Activated naive CD4-positive, alpha-beta T cell treated with anti-CD3 and anti-CD28 coated beads, Interleukin-2, amount 50 U/mL, for 72 hours (primary cell): ENCODE results near the gene SNTB2. TPM values are rescaled to one million over a fixed set of nuclear protein-coding genes. Genes with fewer than 3 reads are reported as not detected.
"Not testable (repeated sequence)": the region's sequence is repeated elsewhere in the genome, so short reads cannot be mapped to it uniquely, and the experiment has no call there.

Source experiments
- ATAC-seq, 2 donors: fragments of 150-1000 bp; cut with Tn5 transposase; 2 replicates each; pipeline ENCODE4 v1.10.0; 2021; ENCODE audit warnings: mild to moderate bottlenecking in 2 of 2, moderate library complexity in 2 of 2
- DNase-seq, 2 donors: peaks; one replicate each; pipeline ENCODE4 v3.0.0; 2021 to 2022; ENCODE audit warnings: low spot score in 2 of 2
- H3K27ac Mint-ChIP-seq, 2 donors: one replicate each; pipeline ENCODE4 v1.8.0; 2022; ENCODE audit warnings: mild to moderate bottlenecking in 2 of 2, mixed read lengths in 2 of 2
- H3K36me3 Mint-ChIP-seq, 2 donors: one replicate each; pipeline ENCODE4 v1.8.0; 2022; ENCODE audit warnings: mixed read lengths in 2 of 2
- H3K9me3 Mint-ChIP-seq, 2 donors: one replicate each; pipeline ENCODE4 v1.8.0; 2022; ENCODE audit warnings: mixed read lengths in 2 of 2
- total RNA-seq, 2 donors: library from RNA; stranded (reverse); gene quantifications; one replicate each; pipeline ENCODE4 v1.2.3, GENCODE V29; 2022

The SNTB2 gene
- total RNA-seq, 2 donors from 2014 or later, result 12.7 to 21.2 TPM

DNA sequence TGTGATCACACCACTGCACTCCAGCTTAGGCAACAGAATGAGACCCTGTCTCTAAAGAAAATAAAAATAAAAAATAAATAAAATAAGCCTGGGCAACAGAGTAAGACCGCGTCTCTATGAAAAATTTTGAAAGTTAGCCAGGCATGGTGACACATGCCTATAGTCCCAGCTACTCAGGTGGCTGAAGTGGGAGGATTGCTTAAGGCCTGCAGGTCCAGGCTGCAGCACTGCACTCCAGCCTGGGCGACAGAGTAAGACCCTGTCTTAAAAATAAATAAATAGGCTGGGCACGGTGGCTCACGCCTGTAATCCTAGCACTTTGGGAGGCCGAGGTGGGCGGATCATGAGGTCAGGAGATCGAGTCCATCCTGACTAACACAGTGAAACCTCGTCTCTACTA lies 104.7 kb downstream of the SNTB2 start:
- not testable (repeated sequence) for DNase-seq, H3K9me3 Mint-ChIP-seq, ATAC-seq, H3K36me3 Mint-ChIP-seq, H3K27ac Mint-ChIP-seq

- peak; percentile 22 to 78 for ATAC-seq
- Mint-ChIP-seq H3K27ac (no peak overlapping the region), H3K9me3 (no peaks in the 10 kb centered on the region), H3K36me3 (no peaks in the 10 kb centered on the region)
- DNase-seq, result no peak
Observed at GRCh38 chr16:69293401-69293800, 106.4 kb downstream of the SNTB2 start.

DNA sequence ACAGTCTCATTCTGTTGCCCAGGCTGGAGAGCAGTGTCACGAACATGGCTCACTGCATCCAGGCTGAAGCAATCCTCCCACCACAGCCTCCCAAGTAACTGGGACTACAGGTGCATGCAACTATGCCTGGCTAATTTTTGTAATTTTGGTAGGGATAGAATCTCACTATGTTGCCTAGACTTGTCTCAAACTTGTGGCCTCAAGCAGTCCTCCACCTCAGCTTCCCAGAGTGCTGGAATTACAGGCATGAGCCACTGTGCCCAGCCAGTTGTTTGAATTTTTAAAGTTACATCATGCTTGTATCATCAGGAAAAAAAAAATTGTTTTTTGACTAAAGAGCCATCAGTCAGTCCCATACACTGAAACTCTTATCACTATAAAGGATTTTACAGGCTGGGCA lies 107.1 kb downstream of the SNTB2 start:
- no peak overlapping the region for H3K27ac Mint-ChIP-seq
- H3K36me3 Mint-ChIP-seq, result no peaks in the 10 kb centered on the region
- DNase-seq (no peak), ATAC-seq (no peak)
- H3K9me3 Mint-ChIP-seq, result no peaks in the 10 kb centered on the region

DNA sequence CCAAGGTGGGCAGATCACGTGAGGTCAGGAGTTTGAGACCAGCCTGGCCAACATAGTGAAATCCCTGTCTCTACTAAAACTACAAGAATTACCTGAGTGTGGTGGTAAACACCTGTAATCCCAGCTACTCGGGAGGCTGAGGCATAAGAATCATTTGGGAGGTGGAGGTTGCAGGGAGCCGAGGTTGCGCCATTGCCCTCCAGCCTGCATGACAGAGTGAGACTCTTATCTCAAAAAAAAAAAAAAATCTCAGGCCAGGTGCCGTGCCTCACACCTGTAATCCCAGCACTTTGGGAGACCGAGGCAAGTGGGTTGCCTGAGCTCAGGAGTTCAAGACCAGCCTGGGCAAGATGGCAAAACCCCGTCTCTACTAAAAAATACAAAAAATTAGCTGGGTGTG lies 109.8 kb downstream of the SNTB2 start:
- DNase-seq, ATAC-seq, H3K36me3 Mint-ChIP-seq, H3K27ac Mint-ChIP-seq, H3K9me3 Mint-ChIP-seq: not testable (repeated sequence)

- H3K27ac Mint-ChIP-seq, result no peak overlapping the region
Observed at GRCh38 chr16:69298261-69298660, 111.3 kb downstream of the SNTB2 start.

DNA sequence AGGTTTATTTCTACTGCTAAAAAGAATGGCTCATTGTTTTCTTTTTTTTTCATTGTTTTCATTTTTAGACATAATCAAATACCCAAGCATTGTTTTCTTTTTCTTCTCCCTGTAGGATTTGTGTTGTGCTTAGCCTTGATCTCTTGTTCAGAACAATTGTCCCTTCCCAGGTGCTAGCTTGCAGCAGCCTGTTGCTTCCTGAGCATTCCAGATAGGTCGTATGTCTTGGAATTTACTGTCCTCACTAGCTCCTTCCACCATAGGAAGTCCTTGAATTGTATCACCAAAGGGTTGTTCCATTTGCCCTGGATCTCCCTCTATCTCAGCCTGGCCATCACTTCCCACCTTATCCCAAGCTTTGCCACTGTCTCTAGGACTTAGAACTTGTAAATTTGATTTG lies 114.2 kb downstream of the SNTB2 start:
- ATAC-seq, result no peak
- no peak overlapping the region for H3K27ac Mint-ChIP-seq
- H3K9me3 Mint-ChIP-seq, result no peaks in the 10 kb centered on the region
- no peaks in the 10 kb centered on the region for H3K36me3 Mint-ChIP-seq
- no peak for DNase-seq

More at GRCh38 chr16:69298261-69298660, 111.3 kb downstream of the SNTB2 start:
- no peaks in the 10 kb centered on the region for H3K9me3 Mint-ChIP-seq
- no peak for DNase-seq
- H3K36me3 Mint-ChIP-seq, result no peaks in the 10 kb centered on the region
- ATAC-seq, result no peak

GRCh38 chr16:69301861-69302260 lies 114.9 kb downstream of the SNTB2 start:
- H3K27ac Mint-ChIP-seq, result no peak overlapping the region
- no peak for DNase-seq
- no peaks in the 10 kb centered on the region for H3K9me3 Mint-ChIP-seq
- no peaks in the 10 kb centered on the region for H3K36me3 Mint-ChIP-seq
- no peak for ATAC-seq

DNA sequence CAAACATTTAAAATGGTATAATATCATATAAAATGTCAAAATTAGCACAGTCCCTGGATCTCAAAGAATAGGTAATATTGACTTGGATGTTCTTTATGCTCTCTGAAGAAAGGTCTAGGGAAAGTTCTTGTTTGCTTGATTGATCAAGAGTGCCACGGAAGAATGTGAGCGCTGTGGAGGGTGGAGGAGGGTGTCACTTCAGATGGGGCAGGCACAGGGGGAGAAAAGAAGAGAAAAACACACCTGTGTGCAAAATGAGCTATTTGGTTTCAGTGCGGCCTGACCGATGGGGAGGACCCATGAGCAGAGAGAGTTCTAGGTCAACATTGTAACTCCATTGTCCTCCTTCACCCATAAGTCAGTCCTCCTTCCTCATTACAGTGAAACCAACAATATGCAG lies 115.3 kb downstream of the SNTB2 start:
- no peak for ATAC-seq
- H3K27ac Mint-ChIP-seq, result no peak overlapping the region
- H3K36me3 Mint-ChIP-seq, result no peaks in the 10 kb centered on the region
- H3K9me3 Mint-ChIP-seq, result no peaks in the 10 kb centered on the region
- DNase-seq, result no peak

- DNase-seq, result no peak
- Mint-ChIP-seq H3K36me3 (no peaks in the 10 kb centered on the region), H3K27ac (no peak overlapping the region), H3K9me3 (no peaks in the 10 kb centered on the region)
- no peak for ATAC-seq
Observed at GRCh38 chr16:69306031-69306430, 119.1 kb downstream of the SNTB2 start.

DNA sequence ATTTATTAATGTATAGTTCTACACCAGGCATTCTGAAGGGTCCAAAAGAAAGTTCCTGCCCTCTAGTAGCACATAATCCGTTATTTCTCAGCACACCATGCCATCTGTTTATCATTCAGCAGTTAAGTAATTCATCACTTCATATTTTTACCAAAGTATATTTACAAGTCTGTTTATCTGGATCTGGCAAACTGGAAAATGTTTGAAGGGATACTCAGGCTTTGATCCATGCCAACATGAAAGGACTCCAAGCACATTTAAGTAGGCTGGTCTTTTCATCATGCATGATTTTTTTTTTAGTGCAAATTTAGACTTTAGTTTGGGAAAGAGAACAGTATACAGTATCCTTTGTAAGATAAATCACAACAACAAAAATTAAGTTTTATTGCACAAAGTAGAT lies 120.1 kb downstream of the SNTB2 start:
- ATAC-seq (no peak), DNase-seq (no peak)
- H3K9me3 Mint-ChIP-seq, result no peaks in the 10 kb centered on the region

GRCh38 chr16:69307856-69308255 lies 120.9 kb downstream of the SNTB2 start:
- Mint-ChIP-seq H3K9me3 (no peaks in the 10 kb centered on the region), H3K36me3 (peaks cover 7% of the 10 kb centered on the region in 2 donors), H3K27ac (no peak overlapping the region)
- no peak for DNase-seq
- ATAC-seq, result no peak

More for the DNA sequence above, 120.1 kb downstream of the SNTB2 start:
- peaks cover 5 to 6% of the 10 kb centered on the region in 2 donors for H3K36me3 Mint-ChIP-seq
- no peak overlapping the region for H3K27ac Mint-ChIP-seq

DNA sequence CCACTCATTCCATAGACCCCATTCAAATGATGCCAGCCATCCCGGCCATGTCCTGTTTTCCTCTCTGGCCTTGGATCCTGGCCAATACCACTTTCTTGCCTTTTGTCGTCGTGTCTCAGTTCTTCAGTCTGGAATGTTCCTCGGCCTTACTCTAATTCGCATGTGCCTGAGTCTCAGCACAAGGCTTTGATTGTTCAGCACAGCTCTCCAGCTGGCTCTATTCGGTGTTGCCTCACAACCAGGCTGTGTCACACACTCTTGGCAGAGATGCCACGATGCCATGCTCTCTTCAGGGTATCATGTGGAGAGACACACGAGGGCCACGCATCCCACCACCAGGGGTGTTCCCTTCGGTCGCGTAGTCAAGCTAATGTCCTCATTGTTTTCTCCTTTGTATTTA lies 122.4 kb downstream of the SNTB2 start:
- H3K27ac Mint-ChIP-seq, result no peak overlapping the region
- no peaks in the 10 kb centered on the region for H3K9me3 Mint-ChIP-seq
- DNase-seq, result peak in 1 of 2 donors; percentile 44
- ATAC-seq, result no peak
- peaks cover 7% of the 10 kb centered on the region in 2 donors for H3K36me3 Mint-ChIP-seq

GRCh38 chr16:69310653-69311532 lies 123.9 kb downstream of the SNTB2 start, which contains the start of gene VPS4A:
TSS of gene VPS4A (plus strand) at chr16:69311350. CDS start at chr16:69311512, 162 bp downstream.
- Mint-ChIP-seq H3K27ac (peak within 1 kb of the TSS; percentile 91 to 100), H3K36me3 (peaks cover 7% of the 10 kb centered on the region in 2 donors), H3K9me3 (no peaks in the 10 kb centered on the region)
- ATAC-seq, result peak; percentile 95 to 96
- DNase-seq, result peak; percentile 97 to 100

- Mint-ChIP-seq H3K36me3 (peaks cover 7% of the 10 kb centered on the region in 2 donors), H3K27ac (peak overlapping the region; percentile 91 to 100), H3K9me3 (no peaks in the 10 kb centered on the region)
- peak in 1 of 2 donors; percentile 57 for DNase-seq
- ATAC-seq, result peak; percentile 56 to 65
Observed at GRCh38 chr16:69311533-69312387, 124.8 kb downstream of the SNTB2 start.

DNA sequence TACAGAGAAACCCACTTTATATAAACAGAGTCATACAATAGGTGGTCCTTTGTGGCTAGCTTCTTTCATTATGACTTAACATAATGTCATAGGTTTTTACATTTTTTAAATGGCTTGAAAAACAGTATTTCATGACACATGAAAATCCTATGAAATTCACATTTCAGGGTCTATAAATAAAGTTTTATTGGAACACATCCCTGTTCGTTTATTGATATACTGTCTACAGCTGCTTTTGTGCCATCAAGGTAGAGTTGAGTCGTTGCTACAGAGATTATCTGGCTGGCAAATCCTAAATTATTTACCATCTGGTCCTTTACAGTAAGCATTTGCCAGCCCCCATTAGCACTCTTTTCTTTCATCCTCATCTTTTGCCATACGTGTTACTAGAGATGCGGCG lies 126.5 kb downstream of the SNTB2 start:
- DNase-seq (no peak), ATAC-seq (no peak)
- Mint-ChIP-seq H3K27ac (peak overlapping the region; percentile 55 to 69), H3K9me3 (no peaks in the 10 kb centered on the region), H3K36me3 (peaks cover 7% of the 10 kb centered on the region in 2 donors)

GRCh38 chr16:69314534-69314933 lies 127.6 kb downstream of the SNTB2 start:
- Mint-ChIP-seq H3K27ac (no peak overlapping the region), H3K9me3 (no peaks in the 10 kb centered on the region), H3K36me3 (peaks cover 10 to 11% of the 10 kb centered on the region in 2 donors)
- ATAC-seq (no peak), DNase-seq (peak in 1 of 2 donors; percentile 30)
